Neuronal stem cell (in vitro differentiated cells): ENCODE data around the gene RBM19.

Experiments used
- DNase-seq: peaks from one replicate; pipeline ENCODE4 v3.0.0-alpha.2; 2013; ENCODE audit warnings: low spot score
- H2AFZ ChIP-seq: one replicate; pipeline ENCODE4 v1.6.1; 2013; ENCODE audit warnings: mild to moderate bottlenecking, low read length, inconsistent platforms
- H2AK5ac ChIP-seq: 2 replicates; pipeline ENCODE4 v1.6.1; 2013; ENCODE audit warnings: low read depth, mild to moderate bottlenecking, inconsistent platforms, low read length, moderate library complexity, mixed read lengths
- H2BK120ac ChIP-seq: 2 replicates; pipeline ENCODE4 v1.6.1; 2013; ENCODE audit warnings: low read depth, mild to moderate bottlenecking, inconsistent platforms, low read length, moderate library complexity, mixed read lengths
- H2BK12ac ChIP-seq: one replicate; pipeline ENCODE4 v1.6.1; 2013; ENCODE audit warnings: low read length, inconsistent platforms
- H2BK15ac ChIP-seq: 2 replicates; pipeline ENCODE4 v1.6.1; 2013; ENCODE audit warnings: mild to moderate bottlenecking, low read length, inconsistent platforms, mixed read lengths
- H2BK5ac ChIP-seq: one replicate; pipeline ENCODE4 v1.6.1; 2013; ENCODE audit warnings: inconsistent platforms, mild to moderate bottlenecking, low read length, moderate library complexity
- H3K14ac ChIP-seq: one replicate; pipeline ENCODE4 v1.6.1; 2013; ENCODE audit warnings: low read length, inconsistent platforms
- H3K18ac ChIP-seq: 2 replicates; pipeline ENCODE4 v1.6.1; 2013; ENCODE audit warnings: low read length, inconsistent platforms
- H3K23ac ChIP-seq: 2 replicates; pipeline ENCODE4 v1.6.1; 2013; ENCODE audit warnings: low read depth, mild to moderate bottlenecking, mixed read lengths, low read length, inconsistent platforms; ENCODE audit not compliant: poor library complexity
- H3K27ac ChIP-seq: replicated peaks from 3 replicates; pipeline ENCODE4 v1.5.1; 2013; ENCODE audit warnings: low read length, inconsistent platforms
- H3K27me3 ChIP-seq, 3 experiments: 2 replicates each; pipeline ENCODE4 v1.6.1; 2013; ENCODE audit warnings: low read length in 3 of 3, mild to moderate bottlenecking in 2 of 3, inconsistent platforms in 1 of 3, low read depth in 1 of 3, mixed read lengths in 1 of 3, moderate library complexity in 1 of 3; ENCODE audit not compliant: control insufficient read depth in 3 of 3, insufficient read depth in 3 of 3
- H3K36me3 ChIP-seq, 2 donors: replicated peaks in 1 of 2; 2 replicates each; pipeline ENCODE4 v1.6.1; 2013; ENCODE audit warnings: low read length in 2 of 2; ENCODE audit not compliant: control insufficient read depth in 2 of 2, insufficient read depth in 2 of 2
- H3K4ac ChIP-seq: 2 replicates; pipeline ENCODE4 v1.6.1; 2013; ENCODE audit warnings: inconsistent platforms, mild to moderate bottlenecking, low read length, moderate library complexity
- H3K4me1 ChIP-seq, 2 donors: 1 replicate in 1 of 2; 2 replicates in 1 of 2; pipeline ENCODE4 v1.6.1; 2013; ENCODE audit warnings: low read length in 2 of 2, low read depth in 1 of 2; ENCODE audit not compliant: control insufficient read depth in 2 of 2, insufficient read depth in 1 of 2
- H3K4me2 ChIP-seq: one replicate; pipeline ENCODE4 v1.6.1; 2013; ENCODE audit warnings: mild to moderate bottlenecking, low read length, inconsistent platforms; ENCODE audit not compliant: insufficient read depth, poor library complexity, severe bottlenecking
- H3K4me3 ChIP-seq, 2 donors: 2 replicates each; pipeline ENCODE4 v1.5.1; 2013; ENCODE audit warnings: low read length in 2 of 2, mild to moderate bottlenecking in 2 of 2, inconsistent platforms in 1 of 2, moderate library complexity in 1 of 2
- H3K79me1 ChIP-seq: one replicate; pipeline ENCODE4 v1.6.1; 2013; ENCODE audit warnings: low read depth, mild to moderate bottlenecking, inconsistent platforms, low read length, moderate library complexity
- H3K9ac ChIP-seq: one replicate; pipeline ENCODE4 v1.6.1; 2013; ENCODE audit warnings: mild to moderate bottlenecking, low read depth, low read length, inconsistent platforms; ENCODE audit not compliant: poor library complexity
- H3K9me3 ChIP-seq, 2 donors: replicated peaks in 1 of 2; 2 replicates each; pipeline versions ENCODE3 to v1.6.1; 2013; ENCODE audit warnings: low read length in 2 of 2, mild to moderate bottlenecking in 2 of 2, inconsistent platforms in 1 of 2, low read depth in 1 of 2, mixed read lengths in 1 of 2, moderate library complexity in 1 of 2; ENCODE audit not compliant: control insufficient read depth in 2 of 2, insufficient read depth in 1 of 2
- H4K8ac ChIP-seq: one replicate; pipeline ENCODE4 v1.6.1; 2013; ENCODE audit warnings: low read depth, mild to moderate bottlenecking, inconsistent platforms, low read length, moderate library complexity
- H4K91ac ChIP-seq: one replicate; pipeline ENCODE4 v1.6.1; 2013; ENCODE audit warnings: low read length, low read depth, mild to moderate bottlenecking, inconsistent platforms; ENCODE audit not compliant: poor library complexity
- WGBS, 2 donors: extraction: QIAGEN DNeasy Blood & Tissue Kit; methylation state at CpG; one replicate each; pipeline ENCODE4 v1.1.7; 2013; ENCODE audit warnings: missing lambda C conversion rate in 2 of 2, mixed read lengths in 1 of 2; ENCODE audit not compliant: insufficient read length in 2 of 2, insufficient replicate concordance in 1 of 2; ENCODE audit errors: extremely low coverage in 2 of 2; 5-methylcytosine and 5-hydroxymethylcytosine counted together

The RBM19 gene

GRCh38 chr12:113900716-113901115, 65.4 kb downstream of the RBM19 start:
- Histone ChIP-seq H3K4me2 (no peak overlapping the region), H3K4ac (no peak overlapping the region), H2BK120ac (no peak overlapping the region), H3K4me1 (peaks cover 15 to 19% of the 10 kb centered on the region in 2 donors), H2BK12ac (no peak overlapping the region), H2BK5ac (no peak overlapping the region), H3K9ac (no peak overlapping the region), H3K36me3 (peaks cover 0 to 8% of the 10 kb centered on the region in 2 donors), H3K27me3 (no peaks in the 10 kb centered on the region), H3K14ac (no peak overlapping the region), H3K79me1 (no peaks in the 10 kb centered on the region), H2AFZ (no peak overlapping the region), H3K23ac (no peak overlapping the region), H4K91ac (no peak overlapping the region), H4K8ac (no peak overlapping the region), H3K27ac (no peak overlapping the region), H3K9me3 (no peaks in the 10 kb centered on the region), H3K4me3 (no peak overlapping the region), H2BK15ac (no peak overlapping the region), H2AK5ac (no peak overlapping the region), H3K18ac (no peak overlapping the region)
- no CpG with 5 or more reads among the region's 2 CpGs for WGBS, 2 donors
- no peak for DNase-seq

- no peak overlapping the region for H2BK12ac ChIP-seq
- H3K18ac ChIP-seq: peak overlapping the region; percentile 86
- H3K9me3 ChIP-seq: no peaks in the 10 kb centered on the region
- no peak overlapping the region for H3K4me3 ChIP-seq
- H2AFZ ChIP-seq: peak overlapping the region; percentile 87
- H2BK120ac ChIP-seq: no peak overlapping the region
- peaks cover 15 to 19% of the 10 kb centered on the region in 2 donors for H3K4me1 ChIP-seq
- no peak overlapping the region for H3K14ac ChIP-seq
- no peak overlapping the region for H3K23ac ChIP-seq
- H3K27ac ChIP-seq: peak overlapping the region; percentile 37
- no peak overlapping the region for H3K4ac ChIP-seq
- no peak overlapping the region for H3K4me2 ChIP-seq
- no peak overlapping the region for H2AK5ac ChIP-seq
- no peaks in the 10 kb centered on the region for H3K79me1 ChIP-seq
- no peak overlapping the region for H2BK5ac ChIP-seq
- no peak overlapping the region for H4K8ac ChIP-seq
- no peaks in the 10 kb centered on the region for H3K27me3 ChIP-seq
- H3K9ac ChIP-seq: no peak overlapping the region
- WGBS, 2 donors: no CpG with 5 or more reads among the region's 32 CpGs
- DNase-seq: no peak
- H3K36me3 ChIP-seq: peaks cover 0 to 8% of the 10 kb centered on the region in 2 donors
- H2BK15ac ChIP-seq: no peak overlapping the region
- H4K91ac ChIP-seq: no peak overlapping the region
These were observed 66.3 kb downstream of the RBM19 start for GRCh38 chr12:113899561-113900471.

- Histone ChIP-seq H3K4me3 (no peak overlapping the region), H3K36me3 (peaks cover 0 to 8% of the 10 kb centered on the region in 2 donors), H3K27ac (no peak overlapping the region), H3K9ac (no peak overlapping the region), H3K18ac (no peak overlapping the region), H2BK12ac (no peak overlapping the region), H2BK5ac (no peak overlapping the region), H2BK120ac (no peak overlapping the region), H3K27me3 (no peaks in the 10 kb centered on the region), H3K4me1 (peaks cover 15 to 19% of the 10 kb centered on the region in 2 donors), H3K4me2 (no peak overlapping the region), H3K14ac (no peak overlapping the region), H3K9me3 (no peaks in the 10 kb centered on the region), H3K79me1 (no peaks in the 10 kb centered on the region), H4K91ac (no peak overlapping the region), H4K8ac (no peak overlapping the region), H3K4ac (no peak overlapping the region), H2AK5ac (no peak overlapping the region), H2AFZ (peak overlapping the region; percentile 87), H2BK15ac (no peak overlapping the region), H3K23ac (no peak overlapping the region)
- no CpG with 5 or more reads among the region's 6 CpGs for WGBS, 2 donors
- no peak for DNase-seq
These were observed 67.0 kb downstream of the RBM19 start for GRCh38 chr12:113899042-113899560.

- peaks cover 0 to 8% of the 10 kb centered on the region in 2 donors for H3K36me3 ChIP-seq
- no peak overlapping the region for H2BK12ac ChIP-seq
- WGBS, 2 donors: no CpG with 5 or more reads among the region's 8 CpGs
- no peak overlapping the region for H2AFZ ChIP-seq
- no peak overlapping the region for H2BK15ac ChIP-seq
- no peak overlapping the region for H4K8ac ChIP-seq
- no peaks in the 10 kb centered on the region for H3K79me1 ChIP-seq
- no peak overlapping the region for H3K4ac ChIP-seq
- no peak overlapping the region for H2AK5ac ChIP-seq
- no peaks in the 10 kb centered on the region for H3K27me3 ChIP-seq
- no peak overlapping the region for H2BK5ac ChIP-seq
- H4K91ac ChIP-seq: no peak overlapping the region
- H3K9ac ChIP-seq: no peak overlapping the region
- no peak overlapping the region for H3K14ac ChIP-seq
- H2BK120ac ChIP-seq: no peak overlapping the region
- no peak overlapping the region for H3K4me2 ChIP-seq
- H3K9me3 ChIP-seq: no peaks in the 10 kb centered on the region
- H3K27ac ChIP-seq: no peak overlapping the region
- no peak overlapping the region for H3K18ac ChIP-seq
- peaks cover 15 to 19% of the 10 kb centered on the region in 2 donors for H3K4me1 ChIP-seq
- no peak overlapping the region for H3K23ac ChIP-seq
- no peak overlapping the region for H3K4me3 ChIP-seq
- DNase-seq: no peak
These were observed 67.7 kb downstream of the RBM19 start for GRCh38 chr12:113898466-113898865.
